WI38 (cell line): ENCODE results near the gene ZNF740.

Source experiments
- H3K4me3 ChIP-seq: 2 replicates; pipeline ENCODE4 v1.5.1; 2011; ENCODE audit warnings: low read depth, mild to moderate bottlenecking, control low read depth, low read length
- CTCF ChIP-seq: IDR thresholded peaks from 2 replicates; pipeline ENCODE4 v1.5.1; 2012; ENCODE audit warnings: low read depth, mild to moderate bottlenecking, control low read depth, low read length

Gene ZNF740

GRCh38 chr12:53196486-53196885, 16.0 kb downstream of the ZNF740 start:
- H3K4me3 ChIP-seq: no peak overlapping the region
- no peak for TF ChIP-seq CTCF

- H3K4me3 ChIP-seq: no peak overlapping the region
- no peak for TF ChIP-seq CTCF
Measured at GRCh38 chr12:53197011-53197640, 16.6 kb downstream of the ZNF740 start.

GRCh38 chr12:53198486-53199110, 18.1 kb downstream of the ZNF740 start:
- TF ChIP-seq CTCF: no peak
- no peak overlapping the region for H3K4me3 ChIP-seq

GRCh38 chr12:53199700-53200099, 19.2 kb downstream of the ZNF740 start:
- H3K4me3 ChIP-seq: no peak overlapping the region
- no peak for TF ChIP-seq CTCF

GRCh38 chr12:53200107-53200457, 19.6 kb downstream of the ZNF740 start:
- TF ChIP-seq CTCF: no peak
- H3K4me3 ChIP-seq: no peak overlapping the region

- no peak overlapping the region for H3K4me3 ChIP-seq
- no peak for TF ChIP-seq CTCF
Measured at GRCh38 chr12:53200458-53201176, 20.1 kb downstream of the ZNF740 start.

- no peak overlapping the region for H3K4me3 ChIP-seq
- no peak for TF ChIP-seq CTCF
Measured at GRCh38 chr12:53201177-53201541, 20.6 kb downstream of the ZNF740 start.
